ENCODE results near the gene HLCS. TPM values are rescaled to one million over a fixed set of nuclear protein-coding genes. Genes with fewer than 3 reads are reported as not detected.

HLCS gene
- total RNA-seq, 1 experiment from 2014 or later, result 12.7 TPM

DNA sequence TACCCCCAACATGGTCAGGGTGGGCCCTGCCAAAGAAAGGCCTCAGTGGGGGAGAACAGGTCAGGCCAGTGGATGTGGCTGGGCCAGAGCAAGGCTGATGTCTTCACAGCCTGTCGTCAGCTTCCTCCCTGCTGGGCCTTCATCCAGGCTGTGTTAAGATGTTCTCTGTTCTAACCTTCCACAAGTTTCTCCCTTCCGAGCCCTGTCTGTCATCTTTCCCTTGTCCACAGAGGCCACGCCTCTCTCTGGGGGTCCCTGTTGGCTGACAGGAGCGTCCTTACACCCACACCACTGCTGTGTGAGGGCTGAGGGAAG, 231.3 kb downstream of the HLCS start:
- Histone ChIP-seq H2AK5ac (ENCODE audit: insufficient read length, low read length) (no peak overlapping the region), H2BK12ac (ENCODE audit: insufficient read length, low read depth, low read length) (no peak overlapping the region), H3K23me2 (ENCODE audit: insufficient read length, low read depth, low read length, poor library complexity, severe bottlenecking) (no peaks in the 10 kb centered on the region), H3K4me1 (ENCODE audit: insufficient read depth, low read length) (no peaks in the 10 kb centered on the region), H2AFZ (ENCODE audit: low read length) (no peak overlapping the region), H3K23ac (ENCODE audit: insufficient read length, low read depth, low read length) (no peak overlapping the region), H3K18ac (ENCODE audit: insufficient read length, low read depth, low read length) (no peak overlapping the region), H3K9me3 (ENCODE audit: control insufficient read depth, low read depth, low read length) (no peaks in the 10 kb centered on the region), H4K91ac (ENCODE audit: insufficient read length, low read depth, low read length) (no peak overlapping the region), H4K20me1 (ENCODE audit: control insufficient read depth, insufficient read depth, insufficient read length) (no peaks in the 10 kb centered on the region), H3K27me3 (ENCODE audit: insufficient read depth, low read length) (no peaks in the 10 kb centered on the region), H2BK15ac (ENCODE audit: low read depth, low read length) (no peak overlapping the region), H2BK120ac (ENCODE audit: low read depth, low read length, poor library complexity, severe bottlenecking) (no peak overlapping the region), H3K79me1 (ENCODE audit: insufficient read depth, low read depth, low read length, poor library complexity, severe bottlenecking) (no peaks in the 10 kb centered on the region), H3K4ac (ENCODE audit: low read depth, low read length) (no peak overlapping the region), H3K9ac (ENCODE audit: extremely low read depth, insufficient read length, low read length) (no peak overlapping the region), H4K8ac (replicated peaks; ENCODE audit: insufficient read length, low read depth, low read length) (no peak overlapping the region), H3K27ac (ENCODE audit: insufficient read length, low read depth, low read length) (no peak overlapping the region), H3T11ph (ENCODE audit: low read length) (no peak overlapping the region), H3K79me2 (ENCODE audit: insufficient read depth, low read length) (no peaks in the 10 kb centered on the region), H4K5ac (ENCODE audit: insufficient read length, low read depth, low read length) (no peak overlapping the region), H2BK5ac (ENCODE audit: insufficient read length, low read length) (no peak overlapping the region), H3K14ac (ENCODE audit: insufficient read depth, low read length) (no peak overlapping the region), H2BK20ac (ENCODE audit: low read depth, low read length, poor library complexity, severe bottlenecking) (no peak overlapping the region), H3K56ac (ENCODE audit: insufficient read length, low read depth, low read length) (no peak overlapping the region), H3K4me2 (ENCODE audit: insufficient read depth, insufficient read length, low read length) (no peak overlapping the region)
- peaks cover 0 to 3% of the 10 kb centered on the region in 2 experiments; a peak in 2 of 5 replicates for H3K9me3 Mint-ChIP-seq
- no peaks in the 10 kb centered on the region; a peak in 1 of 7 replicates for H3K36me3 Mint-ChIP-seq (ENCODE audit: insufficient read depth in 1 of 3, low read depth in 3 of 3)
- H3K4me3 Mint-ChIP-seq, result no peak overlapping the region
- H3K4me1 Mint-ChIP-seq, result peaks cover 6 to 10% of the 10 kb centered on the region in 2 experiments
- TF ChIP-seq, protein P1, sequence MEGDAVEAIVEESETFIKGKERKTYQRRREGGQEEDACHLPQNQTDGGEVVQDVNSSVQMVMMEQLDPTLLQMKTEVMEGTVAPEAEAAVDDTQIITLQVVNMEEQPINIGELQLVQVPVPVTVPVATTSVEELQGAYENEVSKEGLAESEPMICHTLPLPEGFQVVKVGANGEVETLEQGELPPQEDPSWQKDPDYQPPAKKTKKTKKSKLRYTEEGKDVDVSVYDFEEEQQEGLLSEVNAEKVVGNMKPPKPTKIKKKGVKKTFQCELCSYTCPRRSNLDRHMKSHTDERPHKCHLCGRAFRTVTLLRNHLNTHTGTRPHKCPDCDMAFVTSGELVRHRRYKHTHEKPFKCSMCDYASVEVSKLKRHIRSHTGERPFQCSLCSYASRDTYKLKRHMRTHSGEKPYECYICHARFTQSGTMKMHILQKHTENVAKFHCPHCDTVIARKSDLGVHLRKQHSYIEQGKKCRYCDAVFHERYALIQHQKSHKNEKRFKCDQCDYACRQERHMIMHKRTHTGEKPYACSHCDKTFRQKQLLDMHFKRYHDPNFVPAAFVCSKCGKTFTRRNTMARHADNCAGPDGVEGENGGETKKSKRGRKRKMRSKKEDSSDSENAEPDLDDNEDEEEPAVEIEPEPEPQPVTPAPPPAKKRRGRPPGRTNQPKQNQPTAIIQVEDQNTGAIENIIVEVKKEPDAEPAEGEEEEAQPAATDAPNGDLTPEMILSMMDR (conservative IDR thresholded peaks at IDR 0.05), result no peak
- H3K27ac Mint-ChIP-seq, result no peak overlapping the region
- no CpG with 5 or more reads among the region's 4 CpGs for WGBS (ENCODE audit: extremely low coverage, insufficient read length, low lambda C conversion rate)
- H3K27me3 Mint-ChIP-seq (ENCODE audit: low read depth), result peaks cover 23% of the 10 kb centered on the region
- DNase-seq, result no peak

Data from H9 (cell line).